Measurements from ENCODE around the gene DMTF1. TPM values are rescaled to one million over a fixed set of nuclear protein-coding genes. Genes with fewer than 3 reads are reported as not detected.
A peak's percentile ranks its signal among the peaks of the same experiment; 100 is the strongest.
"Not testable (repeated sequence)": the region's sequence is repeated elsewhere in the genome, so short reads cannot be mapped to it uniquely, and the experiment has no call there.

The DMTF1 gene
- polyA plus RNA-seq, 1 donor: 88.0 TPM

- DNase-seq: no peak
These were observed 47.0 kb downstream of the DMTF1 start for GRCh38 chr7:87199241-87199640.

- no peak for DNase-seq
These were observed 47.6 kb downstream of the DMTF1 start for GRCh38 chr7:87199700-87200450.

- DNase-seq: no peak
These were observed 50.0 kb downstream of the DMTF1 start for GRCh38 chr7:87202208-87202607.

- no peak for DNase-seq
These were observed 50.5 kb downstream of the DMTF1 start for GRCh38 chr7:87202705-87203104.

- not testable (repeated sequence) for DNase-seq
These were observed 51.7 kb downstream of the DMTF1 start for GRCh38 chr7:87203929-87204328.

- no peak for DNase-seq
These were observed 52.7 kb downstream of the DMTF1 start for GRCh38 chr7:87204933-87205332.

- not testable (repeated sequence) for DNase-seq
These were observed 53.4 kb downstream of the DMTF1 start for GRCh38 chr7:87205701-87206100.

GRCh38 chr7:87206361-87206760, 54.1 kb downstream of the DMTF1 start:
- DNase-seq: no peak

- DNase-seq: no peak
These were observed 57.2 kb downstream of the DMTF1 start for GRCh38 chr7:87209295-87209924.

- no peak for DNase-seq
These were observed 58.3 kb downstream of the DMTF1 start for GRCh38 chr7:87210506-87210905.

- DNase-seq: no peak
These were observed 60.2 kb downstream of the DMTF1 start for GRCh38 chr7:87212498-87212897.

- DNase-seq: no peak
These were observed 61.0 kb downstream of the DMTF1 start for GRCh38 chr7:87213252-87213651.

- no peak for DNase-seq
These were observed 61.6 kb downstream of the DMTF1 start for GRCh38 chr7:87213811-87214210.

- DNase-seq: no peak
These were observed 62.8 kb downstream of the DMTF1 start for GRCh38 chr7:87215046-87215445.

- DNase-seq: no peak
These were observed 64.7 kb downstream of the DMTF1 start for GRCh38 chr7:87216701-87217508.

- no peak for DNase-seq
These were observed 65.9 kb downstream of the DMTF1 start for GRCh38 chr7:87217983-87218653.

GRCh38 chr7:87218796-87219544, 66.7 kb downstream of the DMTF1 start:
- DNase-seq: peak; percentile 57

- peak; percentile 77 for DNase-seq
These were observed 67.3 kb downstream of the DMTF1 start, which contains the start of gene TMEM243 for GRCh38 chr7:87219545-87220025. TMEM243 (minus strand) TSS chr7:87219732; CDS start chr7:87219503, 229 bp downstream.

- DNase-seq: peak; percentile 67
These were observed 67.9 kb downstream of the DMTF1 start for GRCh38 chr7:87220026-87220733.

GRCh38 chr7:87220734-87221215, 68.5 kb downstream of the DMTF1 start:
- no peak for DNase-seq

- no peak for DNase-seq
These were observed 71.4 kb downstream of the DMTF1 start for GRCh38 chr7:87223666-87224065.
